ENCODE data around the gene PGK1. TPM values are rescaled to one million over a fixed set of nuclear protein-coding genes. Genes with fewer than 3 reads are reported as not detected.
"Not testable (repeated sequence)": the region's sequence is repeated elsewhere in the genome, so short reads cannot be mapped to it uniquely, and the experiment has no call there.

Gene PGK1
- total and polyA plus RNA-seq, 11 donors, result 76.5 to 616 (median 416) TPM

DNA sequence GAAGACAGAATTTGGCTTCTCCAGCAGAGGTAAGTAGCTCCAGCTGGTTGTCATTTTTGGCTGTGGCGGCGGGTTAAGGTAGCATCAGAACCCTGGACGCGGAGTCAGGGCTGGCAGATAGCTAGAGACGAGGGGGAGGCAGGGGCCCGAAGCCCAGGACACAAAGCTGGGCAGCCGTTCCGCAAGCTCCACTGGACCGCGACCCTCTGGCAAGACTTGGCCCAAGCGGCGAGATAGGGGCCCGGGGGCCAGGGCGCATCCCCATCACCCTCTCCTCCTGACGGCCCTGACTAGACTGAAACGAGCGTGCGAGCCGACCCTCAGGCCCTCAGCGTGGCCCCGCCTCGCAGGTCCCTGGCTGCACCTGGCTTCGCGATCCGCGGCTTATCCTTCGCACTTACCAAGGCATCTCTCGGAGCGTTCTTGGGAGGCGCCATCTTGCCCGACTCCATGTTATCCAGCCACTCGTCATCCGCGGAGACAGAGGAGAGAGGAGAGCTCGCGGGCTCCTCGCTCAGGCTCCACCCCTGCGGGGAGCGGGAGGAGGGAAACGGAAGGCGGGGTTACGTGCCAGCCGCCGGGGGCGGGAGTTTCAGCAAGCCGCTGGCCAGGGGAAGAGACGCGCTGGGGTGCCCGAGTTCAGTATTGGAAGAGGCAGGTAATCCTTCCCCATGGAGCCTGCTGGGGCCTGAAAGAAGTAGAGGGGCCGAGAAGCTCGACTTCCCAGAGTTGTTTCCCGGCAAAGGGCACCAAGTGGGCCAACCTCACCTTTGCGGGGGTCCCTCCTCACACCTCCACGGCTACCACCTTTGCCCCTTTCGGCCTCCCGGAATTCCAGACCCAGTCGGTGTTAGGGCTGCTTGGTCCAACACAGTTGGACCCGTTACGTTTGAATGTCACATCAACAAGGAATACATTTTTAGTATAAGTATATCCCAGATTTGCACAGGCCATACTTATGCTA is 35.4 kb downstream of the PGK1 start, which contains the start of gene TAF9B:
Gene TAF9B (minus strand): TSS at position 491 of the 964 bp plus-strand sequence. CDS start 39 bp downstream, at position 452.
- Histone ChIP-seq H3K4me3 (peak within 1 kb of the TSS; percentile 24 to 97 (median 78)), H3K36me3 (peaks cover 0 to 18% (median 0%) of the 10 kb centered on the region in 9 donors), H3K27ac (peak within 1 kb of the TSS; percentile 9 to 85 (median 74)), H3K9me3 (no peaks in the 10 kb centered on the region), H3K27me3 (no peaks in the 10 kb centered on the region), H3K4me1 (peaks cover 0 to 4% (median 0%) of the 10 kb centered on the region in 12 donors)
- intact Hi-C loops (cut with DNase I), result no loop called here
- DNase-seq (peak; percentile 81 to 90 (median 88)), ATAC-seq (peak; percentile 98 to 99 (median 99))
- TF ChIP-seq, protein P1, sequence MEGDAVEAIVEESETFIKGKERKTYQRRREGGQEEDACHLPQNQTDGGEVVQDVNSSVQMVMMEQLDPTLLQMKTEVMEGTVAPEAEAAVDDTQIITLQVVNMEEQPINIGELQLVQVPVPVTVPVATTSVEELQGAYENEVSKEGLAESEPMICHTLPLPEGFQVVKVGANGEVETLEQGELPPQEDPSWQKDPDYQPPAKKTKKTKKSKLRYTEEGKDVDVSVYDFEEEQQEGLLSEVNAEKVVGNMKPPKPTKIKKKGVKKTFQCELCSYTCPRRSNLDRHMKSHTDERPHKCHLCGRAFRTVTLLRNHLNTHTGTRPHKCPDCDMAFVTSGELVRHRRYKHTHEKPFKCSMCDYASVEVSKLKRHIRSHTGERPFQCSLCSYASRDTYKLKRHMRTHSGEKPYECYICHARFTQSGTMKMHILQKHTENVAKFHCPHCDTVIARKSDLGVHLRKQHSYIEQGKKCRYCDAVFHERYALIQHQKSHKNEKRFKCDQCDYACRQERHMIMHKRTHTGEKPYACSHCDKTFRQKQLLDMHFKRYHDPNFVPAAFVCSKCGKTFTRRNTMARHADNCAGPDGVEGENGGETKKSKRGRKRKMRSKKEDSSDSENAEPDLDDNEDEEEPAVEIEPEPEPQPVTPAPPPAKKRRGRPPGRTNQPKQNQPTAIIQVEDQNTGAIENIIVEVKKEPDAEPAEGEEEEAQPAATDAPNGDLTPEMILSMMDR (IDR thresholded peaks at IDR 0.05), result peak in 1 of 12 donors; percentile 7
- peak in 1 of 2 donors; percentile 48 for TF ChIP-seq POLR2A (IDR thresholded peaks at IDR 0.05)
- WGBS, 4 donors, result 4 to 51% (median 28%) methylated on average over 50 to 59 of the region's 59 CpGs

DNA sequence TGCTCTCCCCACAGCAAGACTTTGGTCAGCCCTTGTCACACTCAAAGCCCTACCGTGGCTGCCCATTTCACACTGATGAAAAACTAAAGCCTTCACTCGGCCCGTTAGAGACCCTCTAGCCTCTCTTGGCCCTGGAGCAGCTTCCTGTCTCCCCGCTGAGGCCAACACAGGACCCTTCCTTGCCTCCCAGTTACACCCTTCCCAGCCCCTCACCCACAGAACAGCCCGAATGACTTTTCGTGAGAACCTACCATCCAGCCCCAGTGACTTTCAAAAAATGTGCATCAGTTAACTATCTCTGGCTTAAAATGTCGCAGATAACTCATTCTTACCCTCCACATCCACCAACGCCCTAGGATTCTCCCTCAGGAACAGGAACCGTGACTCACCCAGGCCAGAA is 36.2 kb downstream of the PGK1 start:
- H3K4me1 ChIP-seq, result peaks cover 0 to 4% (median 0%) of the 10 kb centered on the region in 12 donors
- H3K36me3 ChIP-seq, result peaks cover 0 to 15% (median 0%) of the 10 kb centered on the region in 9 donors
- peak overlapping the region in 2 of 12 donors; percentile 81 to 85 for H3K27ac ChIP-seq
- no peaks in the 10 kb centered on the region for H3K27me3 ChIP-seq
- no peak for TF ChIP-seq POLR2A (IDR thresholded peaks at IDR 0.05)
- TF ChIP-seq, protein P1 (IDR thresholded peaks at IDR 0.05), result no peak
- peak overlapping the region in 3 of 12 donors; percentile 79 to 97 (median 88) for H3K4me3 ChIP-seq
- intact Hi-C loops (cut with DNase I), result no loop called here
- no peaks in the 10 kb centered on the region for H3K9me3 ChIP-seq
- ATAC-seq (no peak), DNase-seq (no peak)
- whole genome bisulfite sequencing, 4 donors, result 86 to 92% (median 88%) methylated on average over 9 of the region's 9 CpGs

DNA sequence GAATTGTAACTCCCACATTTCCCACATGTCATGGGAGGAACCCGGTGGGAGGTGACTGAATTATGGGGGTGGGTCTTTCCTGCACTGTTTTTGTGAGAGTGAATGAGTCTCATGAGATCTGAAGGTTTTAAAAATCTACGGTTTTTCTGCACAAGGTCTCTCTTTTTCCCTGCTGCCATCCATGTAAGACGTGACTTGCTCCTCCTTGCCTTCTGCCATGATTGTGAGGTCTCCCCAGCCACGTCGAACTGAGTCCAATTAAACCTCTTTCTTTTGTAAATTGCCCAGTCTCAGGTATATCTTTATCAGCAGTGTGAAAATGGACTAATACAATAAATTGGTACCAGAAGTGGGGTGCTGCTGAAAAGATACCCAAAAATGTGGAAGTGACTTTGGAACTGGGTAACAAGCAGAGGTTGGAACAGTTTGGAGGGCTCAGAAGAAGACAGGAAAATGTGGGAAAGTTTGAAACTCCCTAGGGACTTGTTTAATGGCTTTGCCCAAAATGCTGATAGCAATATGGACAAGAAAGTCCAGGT is 43.0 kb downstream of the PGK1 start:
- ATAC-seq; H3K27me3 ChIP-seq; intact Hi-C loops (cut with DNase I); H3K4me1 ChIP-seq; H3K27ac ChIP-seq; H3K4me3 ChIP-seq; H3K36me3 ChIP-seq; DNase-seq: not testable (repeated sequence)
- H3K9me3 ChIP-seq, result peaks cover 0 to 36% (median 5%) of the 10 kb centered on the region in 12 donors
- 77 to 92% (median 87%) methylated on average over 5 of the region's 5 CpGs for WGBS, 4 donors

DNA sequence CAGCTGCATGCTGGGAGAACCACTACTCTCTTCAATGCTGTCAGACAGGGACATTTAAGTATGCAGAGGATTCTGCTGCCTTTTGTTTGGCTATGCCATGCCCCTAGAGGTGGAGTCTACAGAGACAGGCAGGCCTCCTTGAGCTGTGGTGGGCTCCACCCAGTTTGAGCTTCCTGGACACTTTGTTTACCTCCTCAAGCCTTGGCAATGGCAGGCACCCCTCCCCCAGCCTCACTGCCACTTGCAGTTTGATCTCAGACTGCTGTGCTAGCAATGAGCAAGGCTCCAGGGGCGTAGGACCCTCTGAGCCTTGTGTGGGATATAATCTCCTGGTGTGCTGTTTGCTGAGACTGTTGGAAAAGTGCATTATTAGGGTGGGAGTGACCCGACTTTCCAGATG is 53.3 kb downstream of the PGK1 start:
- H3K4me1 ChIP-seq; intact Hi-C loops (cut with DNase I); H3K27me3 ChIP-seq; H3K27ac ChIP-seq; H3K4me3 ChIP-seq; DNase-seq; H3K36me3 ChIP-seq; H3K9me3 ChIP-seq; ATAC-seq: not testable (repeated sequence)
- 54 to 82% (median 79%) methylated on average over 1 to 2 of the region's 2 CpGs for WGBS, 4 donors

DNA sequence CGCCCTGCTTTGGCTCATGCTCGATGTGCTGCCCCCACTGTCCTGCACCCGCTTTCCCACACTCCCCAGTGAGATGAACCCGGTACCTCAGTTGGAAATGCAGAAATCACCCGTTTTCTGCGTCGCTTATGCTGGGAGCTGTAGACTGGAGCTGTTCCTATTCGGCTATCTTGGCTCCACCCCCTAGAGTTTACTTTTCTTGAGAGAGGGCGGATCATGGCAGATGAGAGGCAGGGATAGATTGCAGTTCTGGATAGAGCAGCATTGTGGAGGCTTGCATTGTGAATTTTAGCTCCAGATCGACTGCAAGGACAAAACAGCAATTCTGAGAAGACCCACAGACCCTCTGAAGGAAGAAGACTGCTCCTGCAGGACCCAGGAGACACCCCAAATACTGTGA is 53.8 kb downstream of the PGK1 start:
- WGBS, 4 donors, result 72 to 82% (median 78%) methylated on average over 10 of the region's 10 CpGs
- DNase-seq; H3K9me3 ChIP-seq; ATAC-seq; H3K27me3 ChIP-seq; H3K4me1 ChIP-seq; H3K27ac ChIP-seq; intact Hi-C loops (cut with DNase I); H3K4me3 ChIP-seq; H3K36me3 ChIP-seq: not testable (repeated sequence)

DNA sequence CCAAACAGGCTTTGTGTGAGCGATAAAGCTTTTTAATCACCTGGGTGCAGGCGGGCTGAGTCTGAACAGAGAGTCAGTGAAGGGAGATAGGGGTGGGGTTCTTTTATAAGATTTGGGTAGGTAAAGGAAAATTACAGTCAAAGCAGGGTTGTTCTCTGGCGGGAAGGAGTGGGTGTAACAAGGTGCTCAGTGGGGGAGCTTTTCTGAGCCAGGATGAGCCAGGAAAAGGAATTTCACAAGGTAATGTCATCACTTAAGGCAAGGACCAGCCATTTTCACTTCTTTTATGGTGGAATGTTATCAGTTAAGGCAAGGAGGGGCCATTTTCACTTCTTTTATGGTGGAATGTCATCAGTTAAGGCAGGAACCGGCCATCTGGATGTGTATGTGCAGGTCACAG is 56.7 kb downstream of the PGK1 start:
- H3K4me3 ChIP-seq; H3K4me1 ChIP-seq; H3K27ac ChIP-seq; H3K36me3 ChIP-seq; H3K27me3 ChIP-seq; DNase-seq; intact Hi-C loops (cut with DNase I); ATAC-seq; H3K9me3 ChIP-seq: not testable (repeated sequence)
- 60 to 73% (median 68%) methylated on average over 4 of the region's 4 CpGs for WGBS, 4 donors

DNA sequence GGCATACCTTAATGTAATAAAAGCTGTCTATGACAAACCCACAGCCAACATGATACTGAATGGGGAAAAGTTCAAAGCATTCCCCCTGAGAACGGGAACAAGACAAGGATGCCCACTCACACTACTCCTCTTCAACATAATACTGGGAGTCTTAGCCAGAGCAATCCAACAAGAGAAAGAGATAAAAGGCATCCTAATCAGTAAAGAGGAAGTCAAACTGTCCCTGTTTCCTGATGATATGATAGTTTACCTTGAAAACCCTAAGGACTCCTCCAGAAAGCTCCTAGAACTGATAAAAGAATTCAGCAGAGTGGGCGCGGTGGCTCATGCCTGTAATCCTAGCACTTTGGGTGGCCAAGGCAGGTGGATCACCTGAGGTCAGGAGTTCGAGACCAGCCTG is 59.1 kb downstream of the PGK1 start:
- ATAC-seq, result not testable (repeated sequence)

More for the DNA sequence above, 59.1 kb downstream of the PGK1 start:
- H3K27ac ChIP-seq; H3K9me3 ChIP-seq; H3K4me3 ChIP-seq; H3K36me3 ChIP-seq; DNase-seq; H3K4me1 ChIP-seq; H3K27me3 ChIP-seq; intact Hi-C loops (cut with DNase I): not testable (repeated sequence)
- 62 to 69% (median 67%) methylated on average over 4 of the region's 4 CpGs for WGBS, 4 donors

Data from heart left ventricle (tissue), 16 donors.